Upper lobe of left lung (tissue), 4 donors: ENCODE data around the gene ADAM17.

Experiments used
- CTCF ChIP-seq, 6 experiments: fragments of 450-650 bp in 4 of 6; fragments of 200-600 bp in 2 of 6; sonication (generic) in 2 of 6; IDR thresholded peaks; one replicate each; pipeline ENCODE4 v1.5.1; 2016 to 2019; ENCODE audit warnings: antibody characterized with exemption in 6 of 6
- EP300 ChIP-seq, 4 donors: sonication (generic); formaldehyde crosslinking; IDR thresholded peaks; one replicate each; pipeline ENCODE4 v1.5.1; 2017; ENCODE audit warnings: antibody characterized with exemption in 4 of 4, control low read depth in 2 of 4
- POLR2A ChIP-seq, 4 donors: fragments of 450-650 bp; IDR thresholded peaks; one replicate each; pipeline ENCODE4 v1.5.1; 2016 to 2017; ENCODE audit warnings: antibody characterized with exemption in 4 of 4, mild to moderate bottlenecking in 2 of 4
- POLR2AphosphoS5 ChIP-seq, 2 donors: sonication (generic); formaldehyde crosslinking; IDR thresholded peaks; one replicate each; pipeline ENCODE4 v1.5.1; 2017; ENCODE audit warnings: antibody characterized with exemption in 2 of 2

- TF ChIP-seq CTCF (IDR thresholded peaks at IDR 0.05) (no peak), POLR2A (IDR thresholded peaks at IDR 0.05) (no peak), EP300 (IDR thresholded peaks at IDR 0.05) (no peak), POLR2AphosphoS5 (IDR thresholded peaks at IDR 0.05) (no peak)
Observed at GRCh38 chr2:9570182-9571060, 14.8 kb upstream of the ADAM17 start.
